HEK293 (cell line): ENCODE results near the gene KSR1.
A peak's percentile ranks its signal among the peaks of the same experiment; 100 is the strongest.

Experiments used
- CTCF ChIA-PET: fragments of 350-600 bp; formaldehyde crosslinking; extraction: SDS; loops from one replicate; lab custom pipeline; 2021; ENCODE audit warnings: antibody characterized with exemption; lab: Yijun Ruan, JAX
- POLR2A ChIA-PET: fragments of 300-600 bp; formaldehyde crosslinking; extraction: SDS; loops from one replicate; lab custom pipeline; 2020; ENCODE audit warnings: antibody characterized with exemption, inconsistent platforms; lab: Yijun Ruan, JAX
- H3K27ac ChIP-seq: fragments of 200-500 bp; sonication (Bioruptor generic); 2 replicates; pipeline ENCODE4 v1.5.1; 2014; ENCODE audit warnings: low read depth, low read length, control low read depth, inconsistent platforms; ENCODE audit errors: extremely low read depth
- H3K36me3 ChIP-seq, 2 experiments: fragments of 200-500 bp in 1 of 2; sonication (Bioruptor generic) in 1 of 2; 1 replicate in 1 of 2; 2 replicates in 1 of 2; pipeline ENCODE4 v1.5.1; 2014 to 2017; ENCODE audit warnings: inconsistent platforms in 2 of 2, low read length in 2 of 2; ENCODE audit not compliant: control insufficient read depth in 2 of 2, insufficient read depth in 1 of 2
- H3K4me1 ChIP-seq: fragments of 200-500 bp; sonication (Bioruptor generic); 2 replicates; pipeline ENCODE4 v1.5.1; 2014; ENCODE audit warnings: mild to moderate bottlenecking, low read length, inconsistent platforms; ENCODE audit not compliant: control insufficient read depth, insufficient read depth
- H3K4me3 ChIP-seq: 2 replicates; pipeline ENCODE4 v1.5.1; 2011; ENCODE audit warnings: low read depth, mild to moderate bottlenecking, control low read depth, low read length, moderate library complexity
- H3K9me3 ChIP-seq: fragments of 200-500 bp; sonication (Bioruptor generic); 2 replicates; pipeline ENCODE4 v1.5.1; 2014; ENCODE audit warnings: low read depth, low read length, inconsistent platforms; ENCODE audit not compliant: control insufficient read depth, insufficient read depth
- KLF9 ChIP-seq: fragments of 450-650 bp; formaldehyde crosslinking; IDR thresholded peaks from 2 replicates; pipeline ENCODE4 v1.5.1; 2016; ENCODE audit warnings: missing biosample characterization, missing genetic modification characterization, low read depth
- PRDM6 ChIP-seq: fragments of 450-650 bp; formaldehyde crosslinking; IDR thresholded peaks from 2 replicates; pipeline ENCODE4 v1.5.1; 2017; ENCODE audit warnings: missing biosample characterization, missing genetic modification characterization
- SCRT1 ChIP-seq: fragments of 450-650 bp; formaldehyde crosslinking; IDR thresholded peaks from 2 replicates; pipeline ENCODE4 v1.5.1; 2016; ENCODE audit warnings: missing biosample characterization, missing genetic modification characterization, borderline replicate concordance
- SCRT2 ChIP-seq: fragments of 450-650 bp; formaldehyde crosslinking; IDR thresholded peaks from 2 replicates; pipeline ENCODE4 v1.5.1; 2016; ENCODE audit warnings: missing biosample characterization, missing genetic modification characterization
- SETDB1 ChIP-seq: IDR thresholded peaks from one replicate; pipeline ENCODE4 v1.6.1; 2017; ENCODE audit warnings: mild to moderate bottlenecking, low read length, moderate library complexity, mixed read lengths; ENCODE audit not compliant: insufficient read length
- SP2 ChIP-seq: fragments of 450-650 bp; formaldehyde crosslinking; IDR thresholded peaks from 2 replicates; pipeline ENCODE4 v1.5.1; 2016; ENCODE audit warnings: missing biosample characterization, missing genetic modification characterization
- SP7 ChIP-seq: fragments of 450-650 bp; formaldehyde crosslinking; IDR thresholded peaks from 2 replicates; pipeline ENCODE4 v1.5.1; 2016; ENCODE audit warnings: missing biosample characterization, missing genetic modification characterization
- ZBTB7A ChIP-seq: fragments of 450-650 bp; formaldehyde crosslinking; IDR thresholded peaks from 2 replicates; pipeline ENCODE4 v1.5.1; 2016; ENCODE audit warnings: low read depth, missing biosample characterization, missing genetic modification characterization
- ZNF121 ChIP-seq: fragments of 450-650 bp; formaldehyde crosslinking; IDR thresholded peaks from 2 replicates; pipeline ENCODE4 v1.5.1; 2016; ENCODE audit warnings: missing biosample characterization, missing genetic modification characterization
- ZNF140 ChIP-seq: fragments of 450-650 bp; formaldehyde crosslinking; IDR thresholded peaks from 2 replicates; pipeline ENCODE4 v1.5.1; 2016; ENCODE audit warnings: missing biosample characterization, missing genetic modification characterization
- ZNF174 ChIP-seq: fragments of 450-650 bp; formaldehyde crosslinking; IDR thresholded peaks from 2 replicates; pipeline ENCODE4 v1.5.0; 2017; ENCODE audit warnings: missing biosample characterization, mild to moderate bottlenecking, missing genetic modification characterization
- ZNF175 ChIP-seq: fragments of 450-650 bp; formaldehyde crosslinking; IDR thresholded peaks from 2 replicates; pipeline ENCODE4 v1.5.1; 2016; ENCODE audit warnings: missing biosample characterization, missing genetic modification characterization
- ZNF23 ChIP-seq: fragments of 450-650 bp; formaldehyde crosslinking; IDR thresholded peaks from 2 replicates; pipeline ENCODE4 v1.5.1; 2016; ENCODE audit warnings: missing biosample characterization, missing genetic modification characterization, borderline replicate concordance
- ZNF354C ChIP-seq: fragments of 450-650 bp; formaldehyde crosslinking; IDR thresholded peaks from 2 replicates; pipeline ENCODE4 v1.5.1; 2016; ENCODE audit warnings: missing biosample characterization, missing genetic modification characterization, low read depth, borderline replicate concordance
- ZNF785 ChIP-seq: fragments of 450-650 bp; formaldehyde crosslinking; IDR thresholded peaks from 2 replicates; pipeline ENCODE4 v1.5.1; 2016; ENCODE audit warnings: missing biosample characterization, missing genetic modification characterization
- ZNF830 ChIP-seq: fragments of 450-650 bp; IDR thresholded peaks from 2 replicates; pipeline ENCODE4 v1.5.0; 2018; ENCODE audit warnings: missing biosample characterization, missing genetic modification characterization, low read depth, mild to moderate bottlenecking, moderate library complexity
- ZSCAN23 ChIP-seq: fragments of 450-650 bp; formaldehyde crosslinking; IDR thresholded peaks from 2 replicates; pipeline ENCODE4 v1.5.1; 2016; ENCODE audit warnings: missing biosample characterization, missing genetic modification characterization
- ZXDB ChIP-seq: fragments of 450-650 bp; formaldehyde crosslinking; IDR thresholded peaks from 2 replicates; pipeline ENCODE4 v1.5.1; 2016; ENCODE audit warnings: missing biosample characterization, missing genetic modification characterization
- TF ChIP-seq, protein P1 (sequence below): fragments of 450-650 bp; formaldehyde crosslinking; IDR thresholded peaks from 2 replicates; pipeline ENCODE4 v1.5.1; 2016; ENCODE audit warnings: missing biosample characterization, missing genetic modification characterization
- TF ChIP-seq, protein P2 (sequence below): fragments of 450-650 bp; formaldehyde crosslinking; IDR thresholded peaks from 2 replicates; pipeline ENCODE4 v1.5.1; 2016; ENCODE audit warnings: missing biosample characterization, missing genetic modification characterization

The KSR1 gene

DNA sequence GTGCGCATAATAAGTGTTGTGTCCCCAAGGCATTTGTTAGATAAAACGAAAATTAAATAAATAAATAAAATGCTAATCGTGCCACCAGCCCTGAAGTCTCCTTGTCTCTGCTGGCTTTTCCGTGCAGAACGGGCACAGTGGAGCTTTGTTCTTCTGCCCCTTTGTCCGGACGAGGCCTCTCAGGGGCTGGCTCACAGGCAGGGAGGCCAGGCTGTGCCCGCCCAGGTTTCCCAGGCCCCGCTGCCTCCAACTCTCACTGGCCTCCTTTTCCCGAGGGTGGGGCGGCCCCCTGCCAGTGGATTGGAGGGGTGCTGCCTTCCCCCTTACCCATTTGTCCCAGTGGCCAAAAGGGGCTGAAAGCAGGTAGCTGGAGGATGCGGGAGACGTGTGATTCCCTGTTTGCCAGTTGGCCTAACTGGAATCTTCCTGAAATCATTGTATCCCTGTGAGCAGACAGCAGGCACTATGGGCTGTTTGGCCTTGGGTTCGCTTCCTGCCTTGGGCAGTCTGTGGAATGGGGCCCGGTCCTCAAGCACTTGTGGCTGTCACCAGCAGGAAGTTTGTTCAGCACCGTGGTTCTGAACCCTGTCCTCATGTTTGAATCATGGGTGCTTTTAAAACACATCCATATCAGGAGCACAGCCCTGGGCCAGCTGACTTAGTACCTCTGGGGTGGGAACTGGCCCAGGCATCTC, 64.4 kb downstream of the KSR1 start:
- H3K36me3 ChIP-seq: no peaks in the 10 kb centered on the region
- H3K27ac ChIP-seq: no peak overlapping the region
- H3K4me3 ChIP-seq: no peak overlapping the region
- ChIA-PET POLR2A (no interaction called here), CTCF (interaction anchor here (0.6 to 2.7 kb wide), 4 partner anchors 14 to 419 kb away, joined by 3 to 10 read pairs (median 4); no protein-coding TSS in a partner anchor)
- no peaks in the 10 kb centered on the region for H3K4me1 ChIP-seq
- TF ChIP-seq, protein P1, sequence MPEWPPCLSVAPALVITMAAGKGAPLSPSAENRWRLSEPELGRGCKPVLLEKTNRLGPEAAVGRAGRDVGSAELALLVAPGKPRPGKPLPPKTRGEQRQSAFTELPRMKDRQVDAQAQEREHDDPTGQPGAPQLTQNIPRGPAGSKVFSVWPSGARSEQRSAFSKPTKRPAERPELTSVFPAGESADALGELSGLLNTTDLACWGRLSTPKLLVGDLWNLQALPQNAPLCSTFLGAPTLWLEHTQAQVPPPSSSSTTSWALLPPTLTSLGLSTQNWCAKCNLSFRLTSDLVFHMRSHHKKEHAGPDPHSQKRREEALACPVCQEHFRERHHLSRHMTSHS (tag by site-specific recombination): no peak
- no peak for TF ChIP-seq ZXDB
- no peak for TF ChIP-seq ZNF830 (tag by site-specific recombination)
- no peak for TF ChIP-seq ZNF174 (tag by site-specific recombination)
- no peak for TF ChIP-seq ZNF140 (tag by site-specific recombination)
- no peak for TF ChIP-seq SP2 (tag by site-specific recombination)
- no peak for TF ChIP-seq ZNF23 (tag by site-specific recombination)
- no peak for TF ChIP-seq ZNF785 (tag by site-specific recombination)
- no peak for TF ChIP-seq ZNF175
- TF ChIP-seq SETDB1: no peak
- no peak for TF ChIP-seq PRDM6 (tag by site-specific recombination)
- no peak for TF ChIP-seq ZSCAN23 (tag by site-specific recombination)
- TF ChIP-seq ZNF354C: no peak
- TF ChIP-seq KLF9 (tag by site-specific recombination): no peak
- no peaks in the 10 kb centered on the region for H3K9me3 ChIP-seq

GRCh38 chr17:27521281-27522027, 65.2 kb downstream of the KSR1 start:
- ChIA-PET POLR2A (interaction anchor here (0.6 kb wide), 1 partner anchor 14 kb away, joined by 5 read pairs; no protein-coding TSS in a partner anchor), CTCF (interaction anchor here (0.6 to 2.7 kb wide), 4 partner anchors 13 to 121 kb away, joined by 3 to 10 read pairs (median 4); no protein-coding TSS in a partner anchor)
- Histone ChIP-seq H3K36me3 (no peaks in the 10 kb centered on the region), H3K4me3 (no peak overlapping the region), H3K4me1 (no peaks in the 10 kb centered on the region), H3K9me3 (no peaks in the 10 kb centered on the region), H3K27ac (no peak overlapping the region)
- TF ChIP-seq SP7 (tag by site-specific recombination) (no peak), ZBTB7A (tag by site-specific recombination) (no peak), ZNF121 (tag by site-specific recombination) (peak; percentile 86; the same call in 1 of the 2 replicates), SCRT1 (peak; percentile 63; the same call in 1 of the 2 replicates), SCRT2 (tag by site-specific recombination) (peak; percentile 90)
- TF ChIP-seq, protein P2, sequence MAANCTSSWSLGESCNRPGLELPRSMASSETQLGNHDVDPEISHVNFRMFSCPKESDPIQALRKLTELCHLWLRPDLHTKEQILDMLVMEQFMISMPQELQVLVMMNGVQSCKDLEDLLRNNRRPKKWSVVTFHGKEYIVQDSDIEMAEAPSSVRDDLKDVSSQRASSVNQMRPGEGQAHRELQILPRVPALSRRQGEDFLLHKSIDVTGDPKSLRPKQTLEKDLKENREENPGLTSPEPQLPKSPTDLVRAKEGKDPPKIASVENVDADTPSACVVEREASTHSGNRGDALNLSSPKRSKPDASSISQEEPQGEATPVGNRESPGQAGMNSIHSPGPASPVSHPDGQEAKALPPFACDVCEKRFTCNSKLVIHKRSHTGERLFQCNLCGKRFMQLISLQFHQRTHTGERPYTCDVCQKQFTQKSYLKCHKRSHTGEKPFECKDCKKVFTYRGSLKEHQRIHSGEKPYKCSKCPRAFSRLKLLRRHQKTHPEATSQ (tag by site-specific recombination): no peak
